HuH-7 (cell line): ENCODE data around the gene RNF17.
"Not testable (repeated sequence)": the region's sequence is repeated elsewhere in the genome, so short reads cannot be mapped to it uniquely, and the experiment has no call there.

Experiments used
- DNase-seq: peaks from one replicate; pipeline ENCODE4 v3.0.0; 2011; ENCODE audit warnings: low spot score

The RNF17 gene

GRCh38 chr13:24742977-24743376 lies 21.0 kb upstream of the RNF17 start:
- DNase-seq: no peak

- no peak for DNase-seq
These were observed 19.7 kb upstream of the RNF17 start for GRCh38 chr13:24744247-24744646.

GRCh38 chr13:24745516-24745860 lies 18.5 kb upstream of the RNF17 start:
- DNase-seq: no peak

GRCh38 chr13:24745861-24746617 lies 17.9 kb upstream of the RNF17 start:
- no peak for DNase-seq

- DNase-seq: no peak
These were observed 17.2 kb upstream of the RNF17 start for GRCh38 chr13:24746618-24747247.

- no peak for DNase-seq
These were observed 16.5 kb upstream of the RNF17 start for GRCh38 chr13:24747248-24748060.

GRCh38 chr13:24748061-24748400 lies 15.9 kb upstream of the RNF17 start:
- DNase-seq: no peak

- DNase-seq: no peak
These were observed 4.8 kb upstream of the RNF17 start for GRCh38 chr13:24759197-24759596.

GRCh38 chr13:24764276-24764630 lies 284 bp downstream of the RNF17 start:
- DNase-seq: no peak

- DNase-seq: no peak
These were observed 13.2 kb downstream of the RNF17 start for GRCh38 chr13:24777171-24777570.

GRCh38 chr13:24784319-24784718 lies 20.4 kb downstream of the RNF17 start:
- no peak for DNase-seq

GRCh38 chr13:24788538-24788937 lies 24.6 kb downstream of the RNF17 start:
- no peak for DNase-seq

GRCh38 chr13:24802074-24802473 lies 38.1 kb downstream of the RNF17 start:
- no peak for DNase-seq

GRCh38 chr13:24821207-24821606 lies 57.2 kb downstream of the RNF17 start:
- no peak for DNase-seq

- no peak for DNase-seq
These were observed 58.7 kb downstream of the RNF17 start for GRCh38 chr13:24822640-24823039.

GRCh38 chr13:24823122-24823710 lies 59.2 kb downstream of the RNF17 start:
- DNase-seq: not testable (repeated sequence)

- no peak for DNase-seq
These were observed 63.8 kb downstream of the RNF17 start for GRCh38 chr13:24827799-24828198.

GRCh38 chr13:24834902-24835510 lies 71.0 kb downstream of the RNF17 start:
- DNase-seq: no peak

- not testable (repeated sequence) for DNase-seq
These were observed 73.6 kb downstream of the RNF17 start for GRCh38 chr13:24837528-24837927.

GRCh38 chr13:24842549-24843274 lies 78.7 kb downstream of the RNF17 start:
- no peak for DNase-seq

GRCh38 chr13:24851546-24851945 lies 87.6 kb downstream of the RNF17 start:
- DNase-seq: no peak

- DNase-seq: no peak
These were observed 90.3 kb downstream of the RNF17 start for GRCh38 chr13:24854311-24854710.
